Lower leg skin (tissue), 4 donors: ENCODE data around the gene KCNJ4. TPM values are rescaled to one million over a fixed set of nuclear protein-coding genes. Genes with fewer than 3 reads are reported as not detected.
"Not testable (repeated sequence)": the region's sequence is repeated elsewhere in the genome, so short reads cannot be mapped to it uniquely, and the experiment has no call there.

Source experiments
- DNase-seq, 2 donors: peaks; one replicate each; pipeline ENCODE4 v3.0.0-alpha.2; 2019; ENCODE audit warnings: low spot score in 2 of 2
- H3K4me3 ChIP-seq: fragments of 200-600 bp; sonication (generic); 2 replicates; pipeline ENCODE4 v1.5.1; 2017; ENCODE audit warnings: mild to moderate bottlenecking, low read depth; ENCODE audit not compliant: poor library complexity, severe bottlenecking
- POLR2A ChIP-seq, 2 donors: fragments of 450-650 bp; IDR thresholded peaks; one replicate each; pipeline ENCODE4 v1.6.1; 2016 to 2017; ENCODE audit warnings: antibody characterized with exemption in 2 of 2, mild to moderate bottlenecking in 1 of 2, moderate library complexity in 1 of 2
- WGBS, 2 donors: methylation state at CpG; one replicate each; pipeline ENCODE4 v1.1.5; 2018; 5-methylcytosine and 5-hydroxymethylcytosine counted together
- intact Hi-C: fragments of 100-400 bp; cut with DNase I; formaldehyde crosslinking; loops from one replicate; pipeline ENCODE4 v1.15.0; 2023; ENCODE audit warnings: low total_unique reads
- total RNA-seq, 4 donors: library from RNA; depleted of rRNA; stranded (reverse); fragments of >200 nt; gene quantifications; one replicate each; pipeline ENCODE4 v1.1.0, GENCODE V29; 2016
- TF ChIP-seq, protein P1 (sequence below), 3 donors: fragments of 450-650 bp; IDR thresholded peaks; one replicate each; pipeline ENCODE4 v1.5.1; 2016; ENCODE audit warnings: antibody characterized with exemption in 3 of 3, mild to moderate bottlenecking in 3 of 3, moderate library complexity in 2 of 3

Gene KCNJ4
- total RNA-seq, 4 donors from 2014 or later, result 0.29 to 1.4 (median 0.46) TPM; not detected in 1

DNA sequence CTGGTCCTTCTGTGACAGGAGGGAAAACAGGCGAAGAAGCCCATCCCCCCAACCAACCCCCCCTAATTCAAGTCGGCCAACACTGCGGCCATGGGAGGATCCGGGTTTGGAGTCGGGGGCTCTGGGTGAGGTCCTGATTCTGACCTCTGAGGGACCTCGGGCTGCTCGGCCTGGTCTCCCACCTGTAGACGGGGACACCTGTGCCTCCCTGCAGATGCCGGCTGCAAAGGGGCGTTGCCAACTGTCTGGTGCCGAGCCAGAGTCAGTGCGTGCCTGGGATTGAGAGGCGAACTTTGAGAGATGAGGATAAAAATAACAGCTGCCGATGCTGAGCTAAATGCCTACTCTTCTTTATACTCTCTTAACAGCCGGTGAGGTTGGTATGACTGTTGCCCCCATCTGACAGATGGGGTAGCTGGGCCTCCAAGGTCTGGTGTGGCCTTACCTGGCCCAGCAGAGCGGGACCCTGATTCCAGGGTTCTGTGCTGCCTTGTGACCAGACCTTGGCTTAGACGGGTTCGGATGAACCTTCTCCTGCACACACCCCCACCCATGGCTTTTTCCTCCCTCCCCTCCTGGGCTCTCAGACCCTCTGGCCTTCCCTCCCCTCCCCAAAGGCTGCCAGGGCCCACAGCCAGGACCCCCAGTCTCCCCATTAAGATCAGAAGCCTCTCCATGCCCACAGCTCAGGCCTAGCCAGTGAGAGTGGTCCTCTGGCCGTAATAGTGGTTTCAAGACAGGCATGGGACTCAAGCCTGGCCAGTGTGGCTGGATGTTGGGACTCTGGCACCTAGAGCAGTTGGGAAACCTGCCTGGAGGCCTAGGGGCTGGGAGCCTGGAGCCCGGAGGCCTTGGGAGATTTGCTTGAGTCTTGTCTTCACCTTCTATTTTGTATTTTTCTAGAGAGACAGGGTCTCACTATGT, 41.7 kb downstream of the KCNJ4 start:
- peak in 1 of 2 donors; percentile 85 for DNase-seq
- intact Hi-C loops, result no loop called here
- 31 to 33% methylated on average over 20 of the region's 20 CpGs for WGBS, 2 donors
- H3K4me3 ChIP-seq, result no peak overlapping the region
- TF ChIP-seq, protein P1, sequence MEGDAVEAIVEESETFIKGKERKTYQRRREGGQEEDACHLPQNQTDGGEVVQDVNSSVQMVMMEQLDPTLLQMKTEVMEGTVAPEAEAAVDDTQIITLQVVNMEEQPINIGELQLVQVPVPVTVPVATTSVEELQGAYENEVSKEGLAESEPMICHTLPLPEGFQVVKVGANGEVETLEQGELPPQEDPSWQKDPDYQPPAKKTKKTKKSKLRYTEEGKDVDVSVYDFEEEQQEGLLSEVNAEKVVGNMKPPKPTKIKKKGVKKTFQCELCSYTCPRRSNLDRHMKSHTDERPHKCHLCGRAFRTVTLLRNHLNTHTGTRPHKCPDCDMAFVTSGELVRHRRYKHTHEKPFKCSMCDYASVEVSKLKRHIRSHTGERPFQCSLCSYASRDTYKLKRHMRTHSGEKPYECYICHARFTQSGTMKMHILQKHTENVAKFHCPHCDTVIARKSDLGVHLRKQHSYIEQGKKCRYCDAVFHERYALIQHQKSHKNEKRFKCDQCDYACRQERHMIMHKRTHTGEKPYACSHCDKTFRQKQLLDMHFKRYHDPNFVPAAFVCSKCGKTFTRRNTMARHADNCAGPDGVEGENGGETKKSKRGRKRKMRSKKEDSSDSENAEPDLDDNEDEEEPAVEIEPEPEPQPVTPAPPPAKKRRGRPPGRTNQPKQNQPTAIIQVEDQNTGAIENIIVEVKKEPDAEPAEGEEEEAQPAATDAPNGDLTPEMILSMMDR (IDR thresholded peaks at IDR 0.05), result no peak
- no peak for TF ChIP-seq POLR2A (IDR thresholded peaks at IDR 0.05)

DNA sequence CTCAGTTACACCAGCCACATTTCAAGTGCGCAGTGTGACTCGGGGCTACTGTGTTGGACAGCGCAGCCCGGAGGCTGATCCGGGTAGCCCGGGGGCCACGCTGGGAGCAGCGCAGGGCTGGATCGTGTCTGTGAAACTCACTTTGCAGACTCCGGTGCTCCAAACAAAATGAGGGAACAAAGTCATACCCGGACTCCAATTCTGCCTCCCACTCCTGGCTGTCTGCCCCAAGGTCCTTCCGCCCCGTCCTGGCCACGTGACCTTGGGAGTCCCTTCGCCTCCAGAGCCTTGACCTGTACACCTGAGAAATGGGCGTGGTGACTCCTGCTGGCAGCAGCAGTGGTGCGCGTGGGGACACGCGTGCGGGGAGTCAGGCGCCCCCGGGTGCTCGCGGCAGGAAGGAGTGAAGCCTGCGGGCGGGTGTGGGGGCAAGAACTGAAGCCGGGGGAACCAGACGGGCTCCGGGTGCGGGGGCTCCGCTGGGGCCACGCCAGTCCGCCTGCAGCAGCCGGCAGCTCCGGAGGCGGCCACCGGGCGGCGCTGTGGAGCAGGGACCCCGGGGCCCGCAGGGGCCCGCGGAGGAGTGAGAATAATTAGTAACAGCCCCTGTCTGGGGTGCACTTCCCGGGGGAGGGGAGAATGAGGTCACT, 42.4 kb downstream of the KCNJ4 start:
- WGBS, 2 donors, result 8 to 19% methylated on average over 25 to 43 of the region's 45 CpGs
- peak in 1 of 2 donors; percentile 82 for DNase-seq
- H3K4me3 ChIP-seq, result no peak overlapping the region
- no peak for TF ChIP-seq POLR2A (IDR thresholded peaks at IDR 0.05)
- TF ChIP-seq, protein P1 (IDR thresholded peaks at IDR 0.05), result no peak
- intact Hi-C loops, result no loop called here

- no peak for TF ChIP-seq POLR2A (IDR thresholded peaks at IDR 0.05)
- TF ChIP-seq, protein P1 (IDR thresholded peaks at IDR 0.05), result no peak
- peak in 1 of 2 donors; percentile 45 for DNase-seq
- intact Hi-C loops, result no loop called here
- H3K4me3 ChIP-seq, result no peak overlapping the region
- WGBS, 2 donors, result 92 to 95% methylated on average over 2 of the region's 2 CpGs
Observed at GRCh38 chr22:38411016-38411415, 44.0 kb downstream of the KCNJ4 start.

GRCh38 chr22:38409916-38410315, 45.1 kb downstream of the KCNJ4 start:
- intact Hi-C loops, H3K4me3 ChIP-seq: not testable (repeated sequence)
- DNase-seq, result peak; percentile 5 to 68
- WGBS, 2 donors, result 93 to 94% methylated on average over 15 to 19 of the region's 35 CpGs

DNA sequence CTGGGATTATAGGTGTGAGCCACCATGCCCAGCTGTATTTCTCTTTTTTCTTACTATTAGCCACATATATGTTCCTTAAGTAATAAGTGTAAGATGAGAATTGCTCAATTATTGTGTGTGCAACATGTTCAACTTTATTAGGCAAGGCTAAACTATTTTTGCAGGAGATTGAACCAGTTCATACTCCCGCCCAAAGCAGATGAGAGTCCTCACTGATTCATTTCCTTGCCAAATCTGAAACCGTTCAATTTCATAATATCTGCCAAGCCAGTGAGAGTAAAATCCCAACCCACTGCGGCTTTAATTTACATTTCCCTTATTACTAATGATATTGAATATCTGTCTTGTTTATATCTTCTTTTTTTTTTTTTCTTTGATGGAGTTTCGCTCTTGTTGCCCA, 48.4 kb downstream of the KCNJ4 start:
- WGBS, 2 donors, result 51 to 54% methylated on average over 4 of the region's 4 CpGs
- DNase-seq, result no peak
- TF ChIP-seq, protein P1 (IDR thresholded peaks at IDR 0.05), result no peak
- TF ChIP-seq POLR2A (IDR thresholded peaks at IDR 0.05), result no peak
- intact Hi-C loops, result no loop called here
- no peak overlapping the region for H3K4me3 ChIP-seq

- no peak for TF ChIP-seq POLR2A (IDR thresholded peaks at IDR 0.05)
- TF ChIP-seq, protein P1 (IDR thresholded peaks at IDR 0.05), result no peak
- peak in 1 of 2 donors; percentile 66 for DNase-seq
- H3K4me3 ChIP-seq, result no peak overlapping the region
- intact Hi-C loops, result no loop called here
- 89 to 94% methylated on average over 6 of the region's 6 CpGs for WGBS, 2 donors
Observed at GRCh38 chr22:38404419-38404818, 50.6 kb downstream of the KCNJ4 start.
